SK-N-MC (cell line): ENCODE measurements around the gene OR2A25.

ENCODE experiments used
- EZH2 ChIP-seq: fragments of 200-600 bp; sonication (generic); IDR thresholded peaks from one replicate; pipeline ENCODE4 v1.6.1; 2017; ENCODE audit warnings: antibody characterized with exemption
- POLR2AphosphoS5 ChIP-seq: IDR thresholded peaks from 2 replicates; pipeline ENCODE4 v1.6.1; 2012; ENCODE audit warnings: mild to moderate bottlenecking, low read depth, low read length, borderline replicate concordance

DNA sequence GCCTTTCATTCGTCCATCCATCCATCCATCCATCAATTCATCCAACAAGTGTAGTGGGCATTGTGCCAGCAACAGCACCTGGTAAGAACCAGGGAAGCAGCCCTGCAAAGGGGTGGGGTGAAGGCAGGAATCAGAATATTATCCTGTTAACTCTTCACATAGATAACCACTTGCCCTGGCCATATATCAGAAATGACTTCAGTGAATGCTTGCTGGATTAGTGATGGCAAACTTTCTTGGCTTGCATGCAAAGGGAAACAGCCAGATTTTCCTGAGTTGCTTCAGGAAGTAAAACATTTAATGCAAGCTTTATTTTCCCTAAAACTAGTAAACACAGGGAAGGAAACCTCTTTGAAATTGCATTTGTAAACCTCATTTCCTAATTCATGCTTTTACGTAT lies 20.1 kb upstream of the OR2A25 start:
- TF ChIP-seq EZH2 (no peak), POLR2AphosphoS5 (no peak)
